ENCODE measurements around the gene SRGAP1.

SRGAP1 gene

GRCh38 chr12:63906876-63907275, 62.4 kb downstream of the SRGAP1 start:
- H3K27me3 ChIP-seq (ENCODE audit: insufficient read depth, low read length, poor library complexity) = no peaks in the 10 kb centered on the region
- DNase-seq = no peak
- H3K4me1 ChIP-seq (ENCODE audit: insufficient read depth, low read length) = no peaks in the 10 kb centered on the region
- no peak overlapping the region for H3K9ac ChIP-seq (ENCODE audit: low read depth, low read length)
- no peak for TF ChIP-seq CTCF (IDR thresholded peaks at IDR 0.05; ENCODE audit: borderline replicate concordance, extremely low read depth, low read length, poor library complexity, severe bottlenecking)
- TF ChIP-seq EZH2 (IDR thresholded peaks at IDR 0.05; ENCODE audit: borderline replicate concordance, low read depth, low read length, severe bottlenecking) = no peak
- no peak overlapping the region for H3K4me3 ChIP-seq (ENCODE audit: low read depth in 1 of 2, low read length in 2 of 2)
- no peaks in the 10 kb centered on the region for H3K36me3 ChIP-seq (ENCODE audit: insufficient read depth, low read length)
- no peak overlapping the region for H3K4me2 ChIP-seq (ENCODE audit: insufficient read depth, low read length)
- H3K9me3 ChIP-seq (ENCODE audit: insufficient read depth, low read length, severe bottlenecking) = no peaks in the 10 kb centered on the region
- H4K20me1 ChIP-seq (ENCODE audit: insufficient read depth, low read length) = no peaks in the 10 kb centered on the region
- H3K27ac ChIP-seq (ENCODE audit: low read length) = no peak overlapping the region
- no peak overlapping the region for H2AFZ ChIP-seq (ENCODE audit: low read depth, low read length)
- H3K79me2 ChIP-seq (ENCODE audit: insufficient read depth, low read length) = no peaks in the 10 kb centered on the region
- no peak for ATAC-seq (ENCODE audit: insufficient read depth, low read depth)

GRCh38 chr12:63907561-63907960, 63.1 kb downstream of the SRGAP1 start:
- TF ChIP-seq CTCF (IDR thresholded peaks at IDR 0.05; ENCODE audit: borderline replicate concordance, extremely low read depth, low read length, poor library complexity, severe bottlenecking) = no peak
- no peak for TF ChIP-seq EZH2 (IDR thresholded peaks at IDR 0.05; ENCODE audit: borderline replicate concordance, low read depth, low read length, severe bottlenecking)
- H3K4me2 ChIP-seq (ENCODE audit: insufficient read depth, low read length) = no peak overlapping the region
- no peak overlapping the region for H3K9ac ChIP-seq (ENCODE audit: low read depth, low read length)
- DNase-seq = no peak
- H3K36me3 ChIP-seq (ENCODE audit: insufficient read depth, low read length) = no peaks in the 10 kb centered on the region
- no peak overlapping the region for H2AFZ ChIP-seq (ENCODE audit: low read depth, low read length)
- no peaks in the 10 kb centered on the region for H3K79me2 ChIP-seq (ENCODE audit: insufficient read depth, low read length)
- no peaks in the 10 kb centered on the region for H3K9me3 ChIP-seq (ENCODE audit: insufficient read depth, low read length, severe bottlenecking)
- no peaks in the 10 kb centered on the region for H3K4me1 ChIP-seq (ENCODE audit: insufficient read depth, low read length)
- no peak overlapping the region for H3K27ac ChIP-seq (ENCODE audit: low read length)
- no peak for ATAC-seq (ENCODE audit: insufficient read depth, low read depth)
- no peak overlapping the region for H3K4me3 ChIP-seq (ENCODE audit: low read depth in 1 of 2, low read length in 2 of 2)
- no peaks in the 10 kb centered on the region for H4K20me1 ChIP-seq (ENCODE audit: insufficient read depth, low read length)
- H3K27me3 ChIP-seq (ENCODE audit: insufficient read depth, low read length, poor library complexity) = no peaks in the 10 kb centered on the region

GRCh38 chr12:63909746-63910145, 65.2 kb downstream of the SRGAP1 start:
- no peaks in the 10 kb centered on the region for H3K79me2 ChIP-seq (ENCODE audit: insufficient read depth, low read length)
- H3K9me3 ChIP-seq (ENCODE audit: insufficient read depth, low read length, severe bottlenecking) = no peaks in the 10 kb centered on the region
- no peak for TF ChIP-seq EZH2 (IDR thresholded peaks at IDR 0.05; ENCODE audit: borderline replicate concordance, low read depth, low read length, severe bottlenecking)
- no peak for TF ChIP-seq CTCF (IDR thresholded peaks at IDR 0.05; ENCODE audit: borderline replicate concordance, extremely low read depth, low read length, poor library complexity, severe bottlenecking)
- no peaks in the 10 kb centered on the region for H3K4me1 ChIP-seq (ENCODE audit: insufficient read depth, low read length)
- H3K36me3 ChIP-seq (ENCODE audit: insufficient read depth, low read length) = no peaks in the 10 kb centered on the region
- H3K27me3 ChIP-seq (ENCODE audit: insufficient read depth, low read length, poor library complexity) = no peaks in the 10 kb centered on the region
- H2AFZ ChIP-seq (ENCODE audit: low read depth, low read length) = no peak overlapping the region
- H3K9ac ChIP-seq (ENCODE audit: low read depth, low read length) = no peak overlapping the region
- no peak overlapping the region for H3K4me3 ChIP-seq (ENCODE audit: low read depth in 1 of 2, low read length in 2 of 2)
- no peak for ATAC-seq (ENCODE audit: insufficient read depth, low read depth)
- H3K4me2 ChIP-seq (ENCODE audit: insufficient read depth, low read length) = no peak overlapping the region
- no peak overlapping the region for H3K27ac ChIP-seq (ENCODE audit: low read length)
- no peaks in the 10 kb centered on the region for H4K20me1 ChIP-seq (ENCODE audit: insufficient read depth, low read length)
- no peak for DNase-seq

GRCh38 chr12:63911341-63911740, 66.8 kb downstream of the SRGAP1 start:
- no peak overlapping the region for H3K4me3 ChIP-seq (ENCODE audit: low read depth in 1 of 2, low read length in 2 of 2)
- H3K27ac ChIP-seq (ENCODE audit: low read length) = no peak overlapping the region
- TF ChIP-seq CTCF (IDR thresholded peaks at IDR 0.05; ENCODE audit: borderline replicate concordance, extremely low read depth, low read length, poor library complexity, severe bottlenecking) = no peak
- TF ChIP-seq EZH2 (IDR thresholded peaks at IDR 0.05; ENCODE audit: borderline replicate concordance, low read depth, low read length, severe bottlenecking) = no peak
- no peak for DNase-seq
- no peaks in the 10 kb centered on the region for H3K9me3 ChIP-seq (ENCODE audit: insufficient read depth, low read length, severe bottlenecking)
- H3K27me3 ChIP-seq (ENCODE audit: insufficient read depth, low read length, poor library complexity) = no peaks in the 10 kb centered on the region
- H4K20me1 ChIP-seq (ENCODE audit: insufficient read depth, low read length) = no peaks in the 10 kb centered on the region
- H2AFZ ChIP-seq (ENCODE audit: low read depth, low read length) = no peak overlapping the region; the same call in 1 of the 2 replicates
- H3K4me1 ChIP-seq (ENCODE audit: insufficient read depth, low read length) = no peaks in the 10 kb centered on the region
- H3K36me3 ChIP-seq (ENCODE audit: insufficient read depth, low read length) = no peaks in the 10 kb centered on the region
- H3K9ac ChIP-seq (ENCODE audit: low read depth, low read length) = no peak overlapping the region
- ATAC-seq (ENCODE audit: insufficient read depth, low read depth) = no peak
- H3K4me2 ChIP-seq (ENCODE audit: insufficient read depth, low read length) = no peak overlapping the region
- H3K79me2 ChIP-seq (ENCODE audit: insufficient read depth, low read length) = no peaks in the 10 kb centered on the region

Data from DND-41 (cell line).